Neutrophil (primary cell): ENCODE data around the gene RPS27.

Experiments used
- H3K27ac ChIP-seq: fragments of 200-600 bp; sonication (generic); 2 replicates; pipeline ENCODE4 v1.5.1; 2016; ENCODE audit warnings: mild to moderate bottlenecking, moderate library complexity
- H3K27me3 ChIP-seq: fragments of 200-600 bp; sonication (generic); 2 replicates; pipeline ENCODE4 v1.6.0; 2016; ENCODE audit warnings: mild to moderate bottlenecking
- H3K36me3 ChIP-seq: fragments of 200-600 bp; sonication (generic); 2 replicates; pipeline ENCODE4 v1.5.1; 2017
- H3K4me1 ChIP-seq, 2 experiments: fragments of 200-600 bp in 1 of 2; sonication (generic) in 1 of 2; 1 replicate in 1 of 2; 2 replicates in 1 of 2; pipeline versions ENCODE4 v1.5.1 to v1.6.1; 2013 to 2016; ENCODE audit warnings: low read depth in 1 of 2, low read length in 1 of 2, mild to moderate bottlenecking in 1 of 2, moderate library complexity in 1 of 2; ENCODE audit not compliant: control insufficient read depth in 1 of 2, insufficient read depth in 1 of 2
- H3K4me3 ChIP-seq, 2 experiments: fragments of 200-600 bp in 1 of 2; sonication (generic) in 1 of 2; 1 replicate in 1 of 2; 2 replicates in 1 of 2; pipeline ENCODE4 v1.5.1; 2013 to 2016; ENCODE audit warnings: low read depth in 1 of 2, low read length in 1 of 2, mild to moderate bottlenecking in 1 of 2, moderate library complexity in 1 of 2
- H3K9me3 ChIP-seq: fragments of 200-600 bp; sonication (generic); 2 replicates; pipeline ENCODE4 v1.5.1; 2016
- TF ChIP-seq, protein P1 (sequence below): fragments of 200-600 bp; sonication (generic); IDR thresholded peaks from 2 replicates; pipeline ENCODE4 v1.5.1; 2016; ENCODE audit warnings: antibody characterized with exemption

The RPS27 gene

DNA sequence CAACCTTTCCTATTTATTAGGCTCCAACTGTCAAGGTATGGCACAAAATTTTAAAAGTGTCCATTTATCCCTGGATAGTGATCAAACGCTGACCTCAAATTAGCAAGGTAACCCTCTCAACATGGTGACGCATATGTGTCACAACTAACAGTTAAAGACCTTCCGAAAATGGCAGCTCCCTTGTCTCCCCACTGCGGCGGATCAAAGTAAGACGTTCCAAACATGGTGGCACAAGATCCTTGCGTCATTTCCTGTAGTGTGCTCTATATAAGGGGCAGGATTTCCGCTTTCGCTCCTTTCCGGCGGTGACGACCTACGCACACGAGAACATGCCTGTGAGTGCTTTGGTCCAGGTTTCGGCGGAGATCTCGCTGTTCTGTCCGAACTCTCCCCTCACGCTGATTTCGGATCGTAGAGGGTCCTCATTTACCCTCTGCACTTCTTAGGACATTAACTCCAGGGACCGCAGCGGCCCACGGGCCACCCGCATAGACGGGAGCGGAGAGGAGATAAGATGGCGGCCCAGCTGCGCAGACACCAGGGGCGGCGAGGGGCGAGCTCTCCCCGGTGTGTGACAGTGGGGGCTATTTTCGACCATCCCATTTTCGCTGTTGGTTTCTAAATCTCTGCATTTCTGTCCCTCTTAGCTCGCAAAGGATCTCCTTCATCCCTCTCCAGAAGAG lies at the start of gene RPS27:
Gene RPS27, plus strand, starts transcription at position 295 of the 683 bp plus-strand sequence. Its CDS starts 35 bp downstream, at position 330.
- TF ChIP-seq, protein P1, sequence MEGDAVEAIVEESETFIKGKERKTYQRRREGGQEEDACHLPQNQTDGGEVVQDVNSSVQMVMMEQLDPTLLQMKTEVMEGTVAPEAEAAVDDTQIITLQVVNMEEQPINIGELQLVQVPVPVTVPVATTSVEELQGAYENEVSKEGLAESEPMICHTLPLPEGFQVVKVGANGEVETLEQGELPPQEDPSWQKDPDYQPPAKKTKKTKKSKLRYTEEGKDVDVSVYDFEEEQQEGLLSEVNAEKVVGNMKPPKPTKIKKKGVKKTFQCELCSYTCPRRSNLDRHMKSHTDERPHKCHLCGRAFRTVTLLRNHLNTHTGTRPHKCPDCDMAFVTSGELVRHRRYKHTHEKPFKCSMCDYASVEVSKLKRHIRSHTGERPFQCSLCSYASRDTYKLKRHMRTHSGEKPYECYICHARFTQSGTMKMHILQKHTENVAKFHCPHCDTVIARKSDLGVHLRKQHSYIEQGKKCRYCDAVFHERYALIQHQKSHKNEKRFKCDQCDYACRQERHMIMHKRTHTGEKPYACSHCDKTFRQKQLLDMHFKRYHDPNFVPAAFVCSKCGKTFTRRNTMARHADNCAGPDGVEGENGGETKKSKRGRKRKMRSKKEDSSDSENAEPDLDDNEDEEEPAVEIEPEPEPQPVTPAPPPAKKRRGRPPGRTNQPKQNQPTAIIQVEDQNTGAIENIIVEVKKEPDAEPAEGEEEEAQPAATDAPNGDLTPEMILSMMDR, result peak; percentile 45
- Histone ChIP-seq H3K4me1 (peaks cover 34 to 35% of the 10 kb centered on the region in 2 experiments), H3K27me3 (no peaks in the 10 kb centered on the region), H3K9me3 (no peaks in the 10 kb centered on the region), H3K4me3 (peak within 1 kb of the TSS; percentile 85 to 94), H3K36me3 (peaks cover 31% of the 10 kb centered on the region), H3K27ac (peak within 1 kb of the TSS; percentile 93)

DNA sequence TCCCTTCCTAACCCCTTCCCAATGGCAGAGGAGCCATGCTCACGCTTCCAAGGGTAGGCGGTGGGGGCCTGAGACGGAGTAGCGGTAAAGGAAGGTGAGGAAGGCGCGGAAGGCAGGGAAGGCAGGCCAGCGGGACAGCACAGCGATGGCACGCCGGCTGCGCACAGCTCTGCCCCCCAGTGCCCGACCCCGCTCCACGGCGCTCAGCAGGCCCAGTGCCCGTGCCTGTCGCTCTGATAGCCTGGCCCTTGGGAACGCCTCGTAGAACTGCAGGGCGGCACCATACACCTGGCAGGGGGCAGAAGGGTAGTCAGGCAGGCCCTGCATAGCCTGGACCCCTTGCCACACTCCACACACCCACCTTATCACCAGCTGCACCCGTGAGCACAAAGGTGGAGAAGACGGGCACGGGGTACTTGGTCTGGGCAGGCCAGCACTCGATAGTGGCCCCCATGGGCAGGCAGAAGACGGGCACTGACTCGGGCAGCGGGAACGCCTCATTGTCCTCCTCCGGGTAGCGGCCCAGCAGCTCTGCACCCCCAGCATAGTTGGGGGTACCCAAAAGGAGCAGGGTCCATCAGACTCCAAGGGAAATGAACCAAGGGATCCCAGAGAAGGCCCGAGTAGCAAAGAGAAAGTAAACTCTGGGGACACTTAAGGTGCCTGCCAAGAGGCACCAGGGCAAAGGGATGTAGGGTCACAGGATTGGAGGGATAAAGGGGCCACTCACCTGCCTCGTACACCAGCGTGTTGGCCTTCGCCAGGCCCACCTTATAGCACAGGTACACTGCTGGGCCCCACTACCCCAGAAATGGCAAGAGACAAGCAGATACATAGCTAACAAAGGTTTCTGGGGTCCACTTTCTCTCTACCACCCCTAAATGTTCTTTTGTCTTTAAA lies 48.5 kb upstream of the RPS27 start:
- Histone ChIP-seq H3K4me3 (no peak overlapping the region), H3K27me3 (no peaks in the 10 kb centered on the region), H3K27ac (peak overlapping the region; percentile 100), H3K9me3 (no peaks in the 10 kb centered on the region), H3K4me1 (peaks cover 34 to 36% of the 10 kb centered on the region in 2 experiments), H3K36me3 (peaks cover 65% of the 10 kb centered on the region)
- TF ChIP-seq, protein P1, result no peak

DNA sequence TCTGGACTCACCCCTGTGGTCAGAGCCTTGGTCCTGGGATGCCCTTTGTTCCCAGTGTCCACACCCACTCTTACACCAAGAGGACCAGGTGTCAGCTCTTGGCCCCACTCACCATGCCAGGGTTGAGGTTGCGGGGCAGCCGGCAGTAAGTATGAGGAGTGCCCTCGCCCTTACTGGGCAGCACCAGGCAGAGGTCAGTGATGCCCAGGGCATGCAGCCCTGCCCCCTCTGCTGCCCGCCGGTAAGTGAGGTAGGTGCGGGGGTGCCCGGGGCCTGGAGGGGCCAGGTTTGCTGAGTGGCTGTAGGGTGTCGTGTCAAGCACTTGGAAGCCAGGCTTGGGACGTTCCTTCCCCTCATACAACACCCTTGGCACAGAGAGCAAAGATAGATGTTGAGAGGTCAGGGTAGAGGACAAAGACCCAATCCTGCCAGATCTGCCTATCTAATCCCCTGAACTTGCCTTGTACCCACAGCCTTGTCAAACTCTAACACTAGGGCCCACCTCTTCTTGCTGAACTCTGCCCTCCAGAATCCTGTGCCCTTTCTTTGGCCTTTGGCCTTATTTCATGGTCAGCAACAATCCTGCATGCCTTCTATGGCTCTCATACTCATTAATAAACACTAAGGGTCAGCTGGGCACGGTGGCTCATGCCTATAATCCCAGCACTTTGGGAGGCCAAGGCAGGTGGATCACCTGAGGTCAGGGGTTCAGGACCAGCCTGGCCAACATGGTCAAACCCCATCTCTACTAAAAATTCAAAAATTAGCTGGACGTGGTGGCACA lies 47.6 kb upstream of the RPS27 start:
- Histone ChIP-seq H3K36me3 (peaks cover 65% of the 10 kb centered on the region), H3K4me1 (peaks cover 41 to 45% of the 10 kb centered on the region in 2 experiments), H3K27me3 (no peaks in the 10 kb centered on the region), H3K27ac (peak overlapping the region; percentile 100), H3K4me3 (no peak overlapping the region), H3K9me3 (no peaks in the 10 kb centered on the region)
- TF ChIP-seq, protein P1, result no peak

DNA sequence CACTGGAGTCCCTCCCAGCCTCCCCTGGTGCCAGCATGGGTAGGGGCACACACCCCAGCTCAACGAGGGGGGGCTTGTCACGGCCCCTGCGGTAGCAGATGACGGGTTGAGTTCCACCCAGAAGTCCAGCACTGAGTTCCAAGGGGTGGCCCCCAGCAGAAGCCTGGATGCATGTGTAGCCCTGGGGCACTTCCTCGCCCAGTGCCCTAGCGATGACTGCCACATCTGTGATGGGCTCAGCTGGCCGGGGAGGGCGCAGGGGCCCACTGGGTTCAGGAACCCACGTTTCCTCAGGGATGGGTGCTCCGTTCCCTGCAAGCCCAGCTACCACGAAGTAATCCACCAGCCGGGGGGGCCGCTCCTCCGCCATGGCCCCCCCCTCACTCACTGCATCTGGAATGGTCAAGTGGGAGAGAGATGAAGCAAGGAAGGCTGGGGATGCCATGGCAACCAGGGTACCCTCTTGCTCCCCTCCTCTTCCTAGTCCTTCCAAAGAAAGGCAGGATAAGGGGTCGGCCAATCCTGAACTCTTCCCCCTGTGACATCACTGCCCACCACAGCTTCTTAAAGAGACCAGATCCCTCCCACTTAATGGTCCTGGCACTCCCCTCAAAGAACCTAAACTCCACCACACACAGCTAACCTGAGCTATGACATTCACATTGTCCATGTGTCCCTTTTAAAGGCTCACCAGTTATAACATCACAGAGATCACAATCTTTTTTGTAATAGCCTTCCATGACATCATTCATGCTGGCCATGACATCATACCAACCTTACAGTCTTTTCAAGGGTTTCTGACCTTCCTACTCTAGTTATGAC lies 46.3 kb upstream of the RPS27 start:
- no peaks in the 10 kb centered on the region for H3K27me3 ChIP-seq
- H3K9me3 ChIP-seq, result no peaks in the 10 kb centered on the region
- peak overlapping the region; percentile 100 for H3K27ac ChIP-seq
- H3K4me1 ChIP-seq, result peaks cover 41 to 47% of the 10 kb centered on the region in 2 experiments
- TF ChIP-seq, protein P1, result no peak
- H3K4me3 ChIP-seq, result peak overlapping the region; percentile 75 to 83
- H3K36me3 ChIP-seq, result peaks cover 65% of the 10 kb centered on the region

DNA sequence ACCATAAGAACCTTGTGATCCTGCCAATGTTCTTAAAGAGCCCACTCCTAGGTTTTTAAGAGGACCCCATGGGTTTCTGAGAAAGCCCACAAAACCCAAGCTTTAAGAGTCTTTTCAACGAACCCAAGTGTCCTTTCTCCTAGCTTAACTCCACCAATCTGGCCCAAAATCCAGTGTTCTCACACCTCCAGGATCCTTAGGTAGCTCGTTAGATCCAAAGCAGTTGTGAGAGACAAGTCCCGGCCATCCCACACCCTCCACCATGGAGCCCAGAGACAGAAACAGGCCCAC lies 45.8 kb upstream of the RPS27 start:
- H3K27ac ChIP-seq, result peak overlapping the region; percentile 100
- TF ChIP-seq, protein P1, result no peak
- peaks cover 41 to 47% of the 10 kb centered on the region in 2 experiments for H3K4me1 ChIP-seq
- H3K9me3 ChIP-seq, result no peaks in the 10 kb centered on the region
- peak overlapping the region; percentile 75 to 83 for H3K4me3 ChIP-seq
- H3K27me3 ChIP-seq, result no peaks in the 10 kb centered on the region
- peaks cover 65% of the 10 kb centered on the region for H3K36me3 ChIP-seq
